Astrocyte (in vitro differentiated cells and primary cell): ENCODE measurements around the gene IL17RE. TPM values are rescaled to one million over a fixed set of nuclear protein-coding genes. Genes with fewer than 3 reads are reported as not detected.

ENCODE experiments used
- DNase-seq: peaks from one replicate; pipeline ENCODE4 v3.0.0-alpha.2; 2010; ENCODE audit warnings: low read depth
- FAIRE-seq: peaks from 2 replicates; lab custom pipeline; 2011; peaks lifted over from hg19 to GRCh38; lab: Jason Lieb, UNC
- H2AFZ ChIP-seq: 2 replicates; pipeline ENCODE4 v1.6.0; 2012; ENCODE audit warnings: low read depth, low read length, inconsistent platforms
- H3K27ac ChIP-seq: 2 replicates; pipeline ENCODE4 v1.5.1; 2011; ENCODE audit warnings: low read depth, low read length, inconsistent platforms
- H3K27me3 ChIP-seq: 2 replicates; pipeline ENCODE4 v1.6.0; 2011; ENCODE audit warnings: low read length, inconsistent platforms; ENCODE audit not compliant: insufficient read depth
- H3K36me3 ChIP-seq: 2 replicates; pipeline ENCODE4 v1.5.1; 2011; ENCODE audit warnings: low read length, inconsistent platforms; ENCODE audit not compliant: insufficient read depth
- H3K4me1 ChIP-seq: 2 replicates; pipeline ENCODE4 v1.5.1; 2011; ENCODE audit warnings: low read length, inconsistent platforms; ENCODE audit not compliant: insufficient read depth
- H3K4me2 ChIP-seq: 2 replicates; pipeline ENCODE4 v1.6.0; 2012; ENCODE audit warnings: low read length, inconsistent platforms
- H3K4me3 ChIP-seq: 2 replicates; pipeline ENCODE4 v1.5.1; 2011; ENCODE audit warnings: low read depth, mild to moderate bottlenecking, low read length, inconsistent platforms; ENCODE audit not compliant: insufficient read depth
- H3K79me2 ChIP-seq: 2 replicates; pipeline ENCODE4 v1.6.0; 2012; ENCODE audit warnings: mild to moderate bottlenecking, low read length, inconsistent platforms; ENCODE audit not compliant: insufficient read depth
- H3K9ac ChIP-seq: 2 replicates; pipeline ENCODE4 v1.6.0; 2012; ENCODE audit warnings: mild to moderate bottlenecking, low read length, inconsistent platforms
- H3K9me3 ChIP-seq: 2 replicates; pipeline ENCODE4 v1.5.1; 2012; ENCODE audit warnings: low read depth, mild to moderate bottlenecking, low read length, inconsistent platforms; ENCODE audit not compliant: insufficient read depth
- H4K20me1 ChIP-seq: 2 replicates; pipeline ENCODE4 v1.6.0; 2012; ENCODE audit warnings: low read length, inconsistent platforms; ENCODE audit not compliant: insufficient read depth
- H3K27ac Mint-ChIP-seq: one replicate; pipeline ENCODE4 v1.8.0; 2021; ENCODE audit warnings: mild to moderate bottlenecking, mixed read lengths; ENCODE audit not compliant: unreplicated experiment
- H3K27me3 Mint-ChIP-seq: one replicate; pipeline ENCODE4 v1.8.0; 2021; ENCODE audit warnings: low read depth, mixed read lengths; ENCODE audit not compliant: unreplicated experiment
- H3K36me3 Mint-ChIP-seq: one replicate; pipeline ENCODE4 v1.8.0; 2021; ENCODE audit warnings: low read depth, mixed read lengths; ENCODE audit not compliant: unreplicated experiment
- H3K4me1 Mint-ChIP-seq: one replicate; pipeline ENCODE4 v1.8.0; 2021; ENCODE audit warnings: low read depth, mixed read lengths; ENCODE audit not compliant: unreplicated experiment
- H3K4me3 Mint-ChIP-seq: one replicate; pipeline ENCODE4 v1.8.0; 2021; ENCODE audit warnings: mild to moderate bottlenecking, moderate library complexity, mixed read lengths; ENCODE audit not compliant: unreplicated experiment
- H3K9me3 Mint-ChIP-seq: one replicate; pipeline ENCODE4 v1.8.0; 2021; ENCODE audit warnings: mild to moderate bottlenecking, mixed read lengths; ENCODE audit not compliant: unreplicated experiment
- EZH2 ChIP-seq: IDR thresholded peaks from 2 replicates; pipeline ENCODE4 v1.6.1; 2012; ENCODE audit warnings: mild to moderate bottlenecking, low read length, inconsistent platforms; ENCODE audit not compliant: insufficient read depth
- total RNA-seq: library from RNA; stranded (reverse); gene quantifications from 2 replicates; pipeline ENCODE4 v1.2.1, GENCODE V29; 2021
- TF ChIP-seq, protein P1 (sequence below): IDR thresholded peaks from 2 replicates; pipeline ENCODE4 v1.5.1; 2011; ENCODE audit warnings: low read depth, mild to moderate bottlenecking, inconsistent platforms, low read length, moderate library complexity; ENCODE audit not compliant: insufficient read depth

IL17RE gene
- total RNA-seq, 1 donor from 2014 or later = 4.6 TPM

DNA sequence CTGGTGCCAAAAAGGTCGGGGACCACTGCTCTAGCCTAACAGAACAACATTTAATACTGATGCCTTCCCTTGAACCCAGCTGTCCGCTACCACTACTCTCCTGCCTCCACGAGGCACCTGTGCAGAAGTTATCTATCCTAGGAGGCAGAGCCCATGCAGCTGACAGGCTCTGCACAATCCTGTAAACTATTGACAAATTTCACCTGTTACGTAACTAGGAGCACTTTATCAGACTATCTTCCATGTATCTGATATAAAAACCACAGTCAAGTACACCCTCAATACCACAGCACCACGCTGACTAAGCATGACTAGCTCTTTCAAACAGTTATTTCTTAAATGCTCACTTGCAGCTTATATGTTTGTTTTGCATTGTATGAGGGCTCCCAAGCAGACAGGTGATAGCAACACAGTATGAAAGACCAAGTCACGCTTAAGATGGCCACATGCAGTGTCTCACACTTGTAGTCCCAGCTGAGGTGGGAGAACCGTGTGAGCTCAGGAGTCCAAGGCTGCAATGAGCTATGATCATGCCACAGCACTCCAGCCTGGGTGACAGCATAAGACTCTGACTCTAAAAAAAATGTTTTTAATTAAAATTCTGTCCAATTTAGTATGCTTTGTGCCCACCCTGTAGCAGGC lies 9.8 kb downstream of the IL17RE start:
- Histone ChIP-seq H4K20me1 (no peaks in the 10 kb centered on the region), H3K4me1 (peaks cover 24% of the 10 kb centered on the region), H2AFZ (no peak overlapping the region), H3K27ac (no peak overlapping the region), H3K9me3 (no peaks in the 10 kb centered on the region), H3K9ac (no peak overlapping the region), H3K79me2 (no peaks in the 10 kb centered on the region), H3K36me3 (no peaks in the 10 kb centered on the region), H3K4me3 (no peak overlapping the region), H3K27me3 (no peaks in the 10 kb centered on the region), H3K4me2 (no peak overlapping the region)
- Mint-ChIP-seq H3K4me3 (no peak overlapping the region), H3K36me3 (peaks cover 10% of the 10 kb centered on the region), H3K27ac (no peak overlapping the region), H3K4me1 (peaks cover 7% of the 10 kb centered on the region), H3K27me3 (no peaks in the 10 kb centered on the region), H3K9me3 (peaks cover 9% of the 10 kb centered on the region)
- TF ChIP-seq, protein P1, sequence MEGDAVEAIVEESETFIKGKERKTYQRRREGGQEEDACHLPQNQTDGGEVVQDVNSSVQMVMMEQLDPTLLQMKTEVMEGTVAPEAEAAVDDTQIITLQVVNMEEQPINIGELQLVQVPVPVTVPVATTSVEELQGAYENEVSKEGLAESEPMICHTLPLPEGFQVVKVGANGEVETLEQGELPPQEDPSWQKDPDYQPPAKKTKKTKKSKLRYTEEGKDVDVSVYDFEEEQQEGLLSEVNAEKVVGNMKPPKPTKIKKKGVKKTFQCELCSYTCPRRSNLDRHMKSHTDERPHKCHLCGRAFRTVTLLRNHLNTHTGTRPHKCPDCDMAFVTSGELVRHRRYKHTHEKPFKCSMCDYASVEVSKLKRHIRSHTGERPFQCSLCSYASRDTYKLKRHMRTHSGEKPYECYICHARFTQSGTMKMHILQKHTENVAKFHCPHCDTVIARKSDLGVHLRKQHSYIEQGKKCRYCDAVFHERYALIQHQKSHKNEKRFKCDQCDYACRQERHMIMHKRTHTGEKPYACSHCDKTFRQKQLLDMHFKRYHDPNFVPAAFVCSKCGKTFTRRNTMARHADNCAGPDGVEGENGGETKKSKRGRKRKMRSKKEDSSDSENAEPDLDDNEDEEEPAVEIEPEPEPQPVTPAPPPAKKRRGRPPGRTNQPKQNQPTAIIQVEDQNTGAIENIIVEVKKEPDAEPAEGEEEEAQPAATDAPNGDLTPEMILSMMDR = no peak
- TF ChIP-seq EZH2 = no peak
- FAIRE-seq = no peak
- peak; percentile 84 for DNase-seq

DNA sequence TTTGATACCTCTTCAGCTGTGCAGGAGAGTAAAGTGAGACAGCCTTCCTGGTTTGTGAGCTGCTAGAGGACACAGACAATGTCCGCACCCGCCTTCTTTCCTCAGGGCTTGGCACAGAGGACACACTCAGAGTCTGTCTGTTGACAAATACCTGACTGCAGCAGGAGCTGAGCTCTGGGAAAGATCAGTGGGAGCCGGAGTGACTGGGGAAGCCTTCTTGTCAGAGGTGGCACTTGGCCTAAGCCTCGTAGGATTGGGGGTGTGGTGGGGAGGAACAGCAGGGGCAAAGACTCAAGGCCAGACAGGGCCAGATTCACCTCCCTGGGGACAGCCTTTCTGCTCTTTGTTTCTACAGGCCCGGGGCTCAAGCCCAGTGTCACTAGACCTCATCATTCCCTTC lies 11.0 kb downstream of the IL17RE start:
- Mint-ChIP-seq H3K36me3 (peaks cover 10% of the 10 kb centered on the region), H3K4me1 (peaks cover 9% of the 10 kb centered on the region), H3K4me3 (no peak overlapping the region), H3K9me3 (peaks cover 9% of the 10 kb centered on the region), H3K27ac (no peak overlapping the region), H3K27me3 (no peaks in the 10 kb centered on the region)
- H2AFZ ChIP-seq = no peak overlapping the region
- H3K27ac ChIP-seq = no peak overlapping the region
- H3K36me3 ChIP-seq = no peaks in the 10 kb centered on the region
- no peaks in the 10 kb centered on the region for H3K9me3 ChIP-seq
- no peaks in the 10 kb centered on the region for H3K79me2 ChIP-seq
- H4K20me1 ChIP-seq = no peaks in the 10 kb centered on the region
- H3K4me2 ChIP-seq = no peak overlapping the region
- DNase-seq = no peak
- H3K4me1 ChIP-seq = peaks cover 29% of the 10 kb centered on the region
- TF ChIP-seq EZH2 = no peak
- TF ChIP-seq, protein P1 = no peak
- no peaks in the 10 kb centered on the region for H3K27me3 ChIP-seq
- FAIRE-seq = no peak
- no peak overlapping the region for H3K4me3 ChIP-seq
- H3K9ac ChIP-seq = no peak overlapping the region

- H3K4me3 Mint-ChIP-seq = no peak overlapping the region
- peaks cover 10% of the 10 kb centered on the region for H3K4me1 Mint-ChIP-seq
These were observed 11.4 kb downstream of the IL17RE start for GRCh38 chr3:9914011-9914410.

More at GRCh38 chr3:9914011-9914410, 11.4 kb downstream of the IL17RE start:
- H3K27ac ChIP-seq = no peak overlapping the region
- no peak overlapping the region for H2AFZ ChIP-seq
- H3K4me1 ChIP-seq = peaks cover 29% of the 10 kb centered on the region
- DNase-seq (no peak), FAIRE-seq (no peak)
- no peak overlapping the region for H3K4me2 ChIP-seq
- H3K27ac Mint-ChIP-seq = no peak overlapping the region
- H3K9ac ChIP-seq = no peak overlapping the region
- peaks cover 9% of the 10 kb centered on the region for H3K9me3 Mint-ChIP-seq
- no peaks in the 10 kb centered on the region for H4K20me1 ChIP-seq
- H3K9me3 ChIP-seq = no peaks in the 10 kb centered on the region
- no peaks in the 10 kb centered on the region for H3K27me3 Mint-ChIP-seq
- no peaks in the 10 kb centered on the region for H3K79me2 ChIP-seq
- H3K36me3 ChIP-seq = no peaks in the 10 kb centered on the region
- no peaks in the 10 kb centered on the region for H3K27me3 ChIP-seq
- no peak overlapping the region for H3K4me3 ChIP-seq
- TF ChIP-seq, protein P1 = no peak
- TF ChIP-seq EZH2 = no peak
- H3K36me3 Mint-ChIP-seq = peaks cover 10% of the 10 kb centered on the region
